CD4-positive, alpha-beta T cell treated with Interleukin-1 beta for 1 hour (primary cell): Measurements from ENCODE around the gene TYMP.
A peak's percentile ranks its signal among the peaks of the same experiment; 100 is the strongest.
"Not testable (repeated sequence)": the region's sequence is repeated elsewhere in the genome, so short reads cannot be mapped to it uniquely, and the experiment has no call there.

Source experiments
- DNase-seq, 2 donors: peaks; one replicate each; pipeline ENCODE4 v3.0.0-alpha.2; 2020 to 2022

TYMP gene

GRCh38 chr22:50523806-50524675 lies 5.8 kb downstream of the TYMP start:
- DNase-seq, result no peak

- DNase-seq, result no peak
Measured at GRCh38 chr22:50523458-50523805, 6.4 kb downstream of the TYMP start.

- DNase-seq, result no peak
Measured at GRCh38 chr22:50522806-50523438, 6.9 kb downstream of the TYMP start.

GRCh38 chr22:50522208-50522805 lies 7.5 kb downstream of the TYMP start:
- DNase-seq, result no peak

- no peak for DNase-seq
Measured at GRCh38 chr22:50521710-50522109, 8.1 kb downstream of the TYMP start.

GRCh38 chr22:50520826-50521453 lies 8.9 kb downstream of the TYMP start:
- no peak for DNase-seq

DNA sequence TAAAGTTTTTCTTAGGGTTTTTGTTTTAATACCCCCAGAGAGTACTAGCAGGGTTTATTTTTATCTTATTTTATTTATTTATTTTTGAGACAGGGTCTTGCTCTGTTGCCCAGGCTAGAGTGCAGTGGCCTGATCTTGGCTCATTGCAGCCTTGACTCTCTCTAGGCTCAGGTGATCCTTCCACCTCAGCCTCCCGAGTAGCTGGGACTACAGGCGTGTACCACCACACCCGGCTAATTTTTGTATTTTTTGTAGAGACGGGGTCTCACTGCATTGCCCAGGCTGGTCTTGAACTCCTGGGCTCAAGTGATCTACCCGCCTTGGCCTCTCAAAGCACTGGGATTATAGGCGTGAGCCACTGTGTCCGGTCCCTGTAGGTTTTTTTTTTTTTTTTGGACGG lies 9.6 kb downstream of the TYMP start:
- DNase-seq, result not testable (repeated sequence)

DNA sequence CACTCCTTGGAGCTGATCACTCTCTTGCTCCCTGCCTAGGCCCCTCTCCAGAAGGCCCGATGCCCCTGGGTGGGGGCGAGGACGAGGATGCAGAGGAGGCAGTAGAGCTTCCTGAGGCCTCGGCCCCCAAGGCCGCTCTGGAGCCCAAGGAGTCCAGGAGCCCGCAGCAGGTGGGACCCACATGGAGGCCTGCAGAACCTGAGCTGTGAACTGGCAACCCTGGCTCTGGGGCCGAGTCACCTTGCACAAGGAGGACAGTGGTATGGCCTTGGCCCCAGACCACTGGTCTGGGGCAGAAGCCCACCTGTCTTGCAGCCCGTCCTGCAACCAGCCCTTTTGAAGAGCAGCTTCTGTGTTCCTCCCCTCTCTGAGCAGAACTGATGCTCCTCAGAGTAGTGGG lies 10.7 kb downstream of the TYMP start:
- no peak for DNase-seq

DNA sequence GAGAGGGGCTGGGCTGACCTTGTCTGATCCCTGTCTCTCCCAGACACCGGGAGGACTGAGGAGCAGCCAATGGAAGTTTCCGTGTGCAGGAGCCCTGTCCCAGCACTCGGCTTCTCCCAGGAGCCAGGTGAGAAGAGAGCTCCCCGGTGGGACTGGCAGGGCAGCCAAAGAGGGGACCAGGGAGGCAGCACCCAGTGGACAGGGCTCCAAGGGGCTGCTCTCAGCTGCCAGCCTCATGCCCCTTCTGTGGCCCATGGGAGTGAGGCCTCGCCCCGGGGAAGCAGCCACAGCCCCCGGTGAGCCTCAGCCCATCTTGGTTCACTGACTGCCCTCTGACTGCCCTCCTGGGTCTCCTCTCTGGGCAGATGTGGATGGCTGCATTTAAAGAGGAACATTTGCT lies 11.2 kb downstream of the TYMP start:
- DNase-seq, result no peak

GRCh38 chr22:50517495-50518260 lies 12.1 kb downstream of the TYMP start:
- no peak for DNase-seq

GRCh38 chr22:50516891-50517290 lies 12.9 kb downstream of the TYMP start:
- no peak for DNase-seq

DNA sequence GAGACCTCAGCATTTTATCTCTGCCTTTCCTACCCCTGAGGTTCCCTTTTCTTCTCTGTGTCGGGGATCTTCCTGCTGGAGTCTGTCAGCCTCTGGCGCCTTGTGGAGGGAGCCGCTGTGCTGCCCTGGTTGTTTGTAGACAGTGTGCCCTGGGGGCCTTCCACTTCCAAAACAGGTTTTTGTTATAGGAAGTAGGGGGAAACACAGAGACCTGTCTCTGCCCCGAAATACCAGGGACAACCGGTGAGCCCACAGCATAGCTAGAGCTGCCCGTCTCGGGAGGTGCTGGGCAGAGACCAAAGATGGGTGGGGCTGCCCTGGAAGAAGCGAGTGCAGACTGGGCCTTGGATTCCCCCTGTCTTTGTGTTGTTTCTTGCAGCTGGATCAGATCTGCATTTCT lies 13.7 kb downstream of the TYMP start:
- DNase-seq, result no peak

DNA sequence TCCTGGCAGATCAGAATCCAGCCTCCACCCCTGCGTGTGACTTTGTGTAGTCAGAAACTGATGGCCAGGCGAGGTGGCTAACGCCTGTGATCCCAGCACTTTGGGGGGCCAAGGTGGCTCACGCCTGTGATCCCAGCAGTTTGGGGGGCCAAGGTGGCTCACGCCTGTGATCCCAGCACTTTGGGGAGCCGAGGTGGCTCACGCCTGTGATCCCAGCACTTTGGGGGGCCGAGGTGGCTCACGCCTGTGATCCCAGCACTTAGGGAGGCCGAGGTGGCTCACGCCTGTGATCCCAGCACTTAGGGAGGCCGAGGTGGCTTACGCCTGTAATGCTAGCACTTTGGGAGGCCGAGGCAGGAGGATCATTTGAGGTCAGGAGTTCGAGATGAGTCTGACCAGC lies 16.6 kb downstream of the TYMP start:
- DNase-seq, result no peak

DNA sequence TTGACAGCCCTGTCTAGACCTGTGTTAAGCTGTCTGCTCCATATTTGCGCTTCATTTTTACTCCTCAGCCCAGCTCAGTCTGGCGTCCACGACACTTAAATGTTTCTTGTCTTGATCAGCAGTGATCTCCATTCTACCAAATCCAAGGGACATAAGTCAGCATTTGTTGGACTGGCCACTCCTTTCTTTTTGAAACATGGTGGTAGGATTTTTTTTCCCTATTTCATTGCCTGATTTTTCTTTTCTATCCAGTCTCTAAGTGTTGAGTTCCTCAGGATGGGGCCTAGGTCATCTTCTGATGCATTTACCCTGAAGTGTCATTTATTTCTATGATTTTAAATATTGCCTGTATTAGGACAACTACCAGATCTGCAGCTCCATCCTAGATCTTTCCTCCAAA lies 20.9 kb downstream of the TYMP start:
- DNase-seq, result no peak

DNA sequence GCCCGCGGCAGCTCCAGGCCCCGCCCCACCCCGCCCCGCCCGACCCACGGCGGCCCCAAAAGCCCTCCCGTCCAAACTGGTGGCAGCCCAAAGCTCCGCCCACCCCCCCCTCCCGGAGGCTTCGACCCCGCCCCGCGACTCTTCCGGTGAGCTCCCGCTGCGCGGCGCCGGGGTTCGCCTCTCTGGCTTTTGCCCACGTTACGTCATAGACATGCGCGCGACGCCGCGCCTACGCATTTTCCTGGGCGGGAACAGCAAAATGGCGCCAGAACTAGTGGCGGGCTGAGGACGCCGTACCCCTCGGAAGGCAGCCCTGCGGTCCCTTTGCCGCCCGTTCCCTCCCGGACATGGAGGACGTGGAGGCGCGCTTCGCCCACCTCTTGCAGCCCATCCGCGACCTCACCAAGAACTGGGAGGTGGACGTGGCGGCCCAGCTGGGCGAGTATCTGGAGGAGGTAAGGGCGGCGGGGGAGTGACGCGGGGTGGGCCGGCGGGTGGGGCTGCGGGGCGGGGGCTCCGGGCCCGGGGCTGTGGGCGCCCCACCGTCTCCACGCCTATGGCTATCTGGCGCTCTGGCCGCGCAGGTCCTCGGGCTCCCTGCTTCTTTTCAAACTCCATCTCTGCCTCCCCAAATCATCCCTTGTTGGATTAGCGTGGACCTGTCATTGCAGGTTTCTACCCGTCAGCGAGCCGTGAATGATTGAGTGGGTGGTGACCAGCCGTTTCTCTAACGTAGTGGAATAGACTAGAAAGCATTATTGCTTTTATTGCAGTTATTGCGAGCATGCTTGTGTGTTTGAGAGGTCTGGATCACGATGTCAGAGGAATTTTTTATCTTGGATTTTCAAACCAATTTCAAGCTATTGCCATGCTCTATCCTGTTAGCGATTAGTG lies 21.6 kb downstream of the TYMP start, which contains the start of gene NCAPH2:
NCAPH2 (plus strand) TSS at position 234 of the 894 bp plus-strand sequence; CDS start at position 348, 114 bp downstream.
- DNase-seq, result peak; percentile 97

DNA sequence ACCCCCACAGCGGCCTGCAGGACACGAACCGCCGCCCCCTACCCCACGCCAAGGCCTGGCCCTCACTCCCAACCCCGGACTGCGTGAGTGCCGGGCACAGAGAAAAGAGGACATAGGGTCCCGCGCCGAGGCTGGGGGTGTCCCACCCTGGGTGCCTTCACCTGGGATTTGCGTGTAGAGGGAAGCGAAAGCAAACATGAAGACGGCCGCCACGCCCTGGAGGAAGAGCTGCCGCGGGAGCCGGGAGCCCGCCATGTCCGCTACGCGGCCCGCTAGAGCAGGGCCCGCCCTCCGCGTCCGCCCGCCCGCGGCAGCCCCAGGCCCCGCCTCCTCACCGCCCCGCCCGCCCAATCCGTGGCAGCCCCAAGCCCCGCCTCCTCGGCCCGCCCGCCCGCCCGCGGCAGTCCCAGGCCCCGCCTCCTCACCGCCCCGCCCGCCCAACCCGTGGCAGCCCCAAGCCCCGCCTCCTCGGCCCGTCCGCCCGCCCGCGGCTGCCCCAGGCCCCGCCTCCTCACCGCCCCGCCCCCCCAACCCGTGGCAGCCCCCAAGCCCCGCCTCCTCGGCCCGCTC lies 22.3 kb downstream of the TYMP start, which contains the start of gene LMF2:
LMF2 (minus strand) TSS at position 282 of the 570 bp plus-strand sequence; CDS start at position 255, 27 bp downstream.
- peak; percentile 93 to 94 for DNase-seq

GRCh38 chr22:50506611-50507420 lies 23.0 kb downstream of the TYMP start:
- DNase-seq, result no peak

GRCh38 chr22:50505776-50506610 lies 23.8 kb downstream of the TYMP start:
- DNase-seq, result no peak

DNA sequence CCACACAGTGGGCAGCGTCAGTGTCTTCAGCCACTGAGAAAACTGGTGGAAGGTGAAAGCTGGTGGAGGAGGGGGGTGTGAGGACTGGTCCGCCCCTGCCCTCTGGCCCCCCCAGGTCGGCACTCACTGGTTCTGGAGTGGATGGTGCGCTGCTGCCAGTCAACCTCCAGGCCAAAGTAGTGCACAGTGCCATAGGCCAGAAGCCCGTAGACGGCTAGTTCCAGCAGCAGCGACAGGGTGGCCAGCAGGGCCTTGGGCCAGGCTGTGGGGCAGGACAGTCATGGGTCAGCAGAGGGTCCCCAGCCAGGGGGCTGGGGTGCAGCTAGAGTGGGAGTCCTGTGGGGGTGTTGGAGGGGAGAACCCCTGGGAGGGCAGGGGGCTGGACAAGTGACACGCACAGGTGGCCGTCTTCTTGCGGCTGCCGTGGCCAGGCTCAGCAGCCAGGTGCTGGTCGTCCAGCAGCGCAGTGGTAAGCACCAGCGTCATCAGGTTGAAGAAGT lies 24.5 kb downstream of the TYMP start:
- no peak for DNase-seq
